Activated B cell treated with CpG ODN at 0.5 μM for 24 hours (primary cell): ENCODE results near the gene SENP7. TPM values are rescaled to one million over a fixed set of nuclear protein-coding genes. Genes with fewer than 3 reads are reported as not detected.
"Not testable (repeated sequence)": the region's sequence is repeated elsewhere in the genome, so short reads cannot be mapped to it uniquely, and the experiment has no call there.

Experiments used
- ATAC-seq: fragments of 200-7000 bp; cut with Tn5 transposase; one replicate; pipeline ENCODE4 v1.10.0; 2021; ENCODE audit warnings: low read depth, mild to moderate bottlenecking, moderate library complexity
- CTCF ChIA-PET: fragments of 350-600 bp; sonication (Branson Sonifier 250); formaldehyde crosslinking; loops from one replicate; lab custom pipeline; 2021; ENCODE audit warnings: antibody characterized with exemption; lab: Charles Lee
- POLR2A ChIA-PET: fragments of 350-600 bp; sonication (Branson Sonifier 250); formaldehyde crosslinking; loops from one replicate; lab custom pipeline; 2021; ENCODE audit warnings: antibody characterized with exemption; lab: Charles Lee
- DNase-seq: peaks from one replicate; pipeline ENCODE4 v3.0.0; 2022
- H3K27ac Mint-ChIP-seq: one replicate; pipeline ENCODE4 v1.8.0; 2020; ENCODE audit warnings: mixed read lengths
- H3K27me3 Mint-ChIP-seq: one replicate; pipeline ENCODE4 v1.8.0; 2021; ENCODE audit warnings: mixed read lengths
- H3K36me3 Mint-ChIP-seq: one replicate; pipeline ENCODE4 v1.8.0; 2021; ENCODE audit warnings: low read depth, mixed read lengths
- H3K4me1 Mint-ChIP-seq: one replicate; pipeline ENCODE4 v1.8.0; 2021; ENCODE audit warnings: mixed read lengths
- H3K4me3 Mint-ChIP-seq: one replicate; pipeline ENCODE4 v1.8.0; 2020; ENCODE audit warnings: mild to moderate bottlenecking, mixed read lengths
- H3K9me3 Mint-ChIP-seq: one replicate; pipeline ENCODE4 v1.8.0; 2020; ENCODE audit warnings: mixed read lengths
- intact Hi-C: fragments of 100-400 bp; cut with micrococcal nuclease; formaldehyde crosslinking; loops from one replicate; pipeline ENCODE4 v1.15.1; 2024
- total RNA-seq: library from RNA; stranded (reverse); gene quantifications from 2 replicates; pipeline ENCODE4 v1.2.3, GENCODE V29; 2022
- TF ChIP-seq, protein P1 (sequence below): fragments of 200-600 bp; IDR thresholded peaks from one replicate; pipeline ENCODE4 v1.8.0; 2022; ENCODE audit warnings: antibody characterized with exemption, mild to moderate bottlenecking

Gene SENP7
- total RNA-seq, 1 donor from 2014 or later: 22.1 TPM

DNA sequence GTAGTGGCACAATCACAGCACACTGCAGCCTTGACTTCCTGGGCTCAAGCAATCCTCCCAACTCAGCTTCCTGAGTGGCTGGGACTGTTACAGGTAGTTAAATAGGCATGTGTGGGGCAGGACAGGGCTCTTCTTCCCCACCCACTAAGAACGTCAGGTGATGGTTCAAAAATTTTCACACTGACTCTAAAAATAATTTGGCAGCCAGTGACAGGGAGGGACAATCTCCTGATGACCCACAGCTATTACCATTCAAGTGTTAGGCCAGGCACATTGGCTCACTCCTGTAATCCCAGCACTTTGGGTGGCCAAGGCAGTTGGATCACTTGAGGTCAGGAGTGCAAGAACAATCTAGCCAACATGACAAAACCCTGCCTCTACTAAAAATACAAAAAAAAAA lies 36.5 kb upstream of the SENP7 start:
- Mint-ChIP-seq H3K36me3 (no peaks in the 10 kb centered on the region), H3K4me1 (no peaks in the 10 kb centered on the region), H3K4me3 (no peak overlapping the region), H3K27me3 (no peaks in the 10 kb centered on the region), H3K27ac (no peak overlapping the region), H3K9me3 (no peaks in the 10 kb centered on the region)
- TF ChIP-seq, protein P1, sequence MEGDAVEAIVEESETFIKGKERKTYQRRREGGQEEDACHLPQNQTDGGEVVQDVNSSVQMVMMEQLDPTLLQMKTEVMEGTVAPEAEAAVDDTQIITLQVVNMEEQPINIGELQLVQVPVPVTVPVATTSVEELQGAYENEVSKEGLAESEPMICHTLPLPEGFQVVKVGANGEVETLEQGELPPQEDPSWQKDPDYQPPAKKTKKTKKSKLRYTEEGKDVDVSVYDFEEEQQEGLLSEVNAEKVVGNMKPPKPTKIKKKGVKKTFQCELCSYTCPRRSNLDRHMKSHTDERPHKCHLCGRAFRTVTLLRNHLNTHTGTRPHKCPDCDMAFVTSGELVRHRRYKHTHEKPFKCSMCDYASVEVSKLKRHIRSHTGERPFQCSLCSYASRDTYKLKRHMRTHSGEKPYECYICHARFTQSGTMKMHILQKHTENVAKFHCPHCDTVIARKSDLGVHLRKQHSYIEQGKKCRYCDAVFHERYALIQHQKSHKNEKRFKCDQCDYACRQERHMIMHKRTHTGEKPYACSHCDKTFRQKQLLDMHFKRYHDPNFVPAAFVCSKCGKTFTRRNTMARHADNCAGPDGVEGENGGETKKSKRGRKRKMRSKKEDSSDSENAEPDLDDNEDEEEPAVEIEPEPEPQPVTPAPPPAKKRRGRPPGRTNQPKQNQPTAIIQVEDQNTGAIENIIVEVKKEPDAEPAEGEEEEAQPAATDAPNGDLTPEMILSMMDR: no peak
- CTCF ChIA-PET: no interaction called here
- POLR2A ChIA-PET: interaction anchor here (0.6 kb wide), 1 partner anchor 43 kb away, joined by 6 read pairs; no protein-coding TSS in a partner anchor
- ATAC-seq (no peak), DNase-seq (no peak)
- intact Hi-C loops: no loop called here

DNA sequence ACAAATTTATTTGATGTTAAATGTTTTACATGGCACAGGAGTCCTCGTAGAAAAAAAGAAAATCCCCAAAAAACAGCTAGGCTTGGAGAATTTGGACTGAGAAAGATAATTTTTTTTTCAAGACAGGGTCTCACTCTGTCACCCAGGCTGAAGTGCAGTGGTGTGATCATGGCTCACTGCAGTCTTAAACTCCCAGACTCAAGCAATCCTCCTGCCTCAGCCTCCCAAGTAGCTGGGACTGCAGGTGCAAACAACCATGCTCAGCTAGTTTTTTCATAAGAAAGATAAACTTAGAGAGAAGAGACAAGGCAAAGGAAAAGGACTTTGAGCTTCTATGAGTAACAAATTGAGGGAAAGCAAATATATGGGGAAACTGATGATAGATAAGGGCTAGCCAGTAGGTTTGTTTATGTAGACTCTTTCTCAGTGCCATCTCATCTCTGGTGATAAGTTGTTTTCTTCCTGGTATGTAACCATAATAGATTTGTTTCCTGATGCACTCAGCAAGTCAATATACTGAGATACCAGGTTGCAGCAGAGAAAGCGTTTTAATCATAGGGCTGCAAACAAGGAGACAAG lies 35.6 kb upstream of the SENP7 start:
- DNase-seq (no peak), ATAC-seq (no peak)
- no peak overlapping the region for H3K27ac Mint-ChIP-seq
- POLR2A ChIA-PET: interaction anchor here (0.6 kb wide), 1 partner anchor 42 kb away, joined by 6 read pairs; no protein-coding TSS in a partner anchor
- peaks cover 5% of the 10 kb centered on the region for H3K27me3 Mint-ChIP-seq
- CTCF ChIA-PET: no interaction called here
- H3K4me1 Mint-ChIP-seq: no peaks in the 10 kb centered on the region
- intact Hi-C loops: no loop called here
- no peaks in the 10 kb centered on the region for H3K36me3 Mint-ChIP-seq
- no peaks in the 10 kb centered on the region for H3K9me3 Mint-ChIP-seq
- no peak overlapping the region for H3K4me3 Mint-ChIP-seq
- TF ChIP-seq, protein P1: no peak

GRCh38 chr3:101544161-101544850 lies 31.3 kb upstream of the SENP7 start:
- POLR2A ChIA-PET: no interaction called here
- Mint-ChIP-seq H3K4me3 (no peak overlapping the region), H3K9me3 (no peaks in the 10 kb centered on the region), H3K27me3 (peaks cover 13% of the 10 kb centered on the region), H3K4me1 (no peaks in the 10 kb centered on the region), H3K36me3 (no peaks in the 10 kb centered on the region), H3K27ac (no peak overlapping the region)
- intact Hi-C loops: no loop called here
- ATAC-seq (no peak), DNase-seq (no peak)
- CTCF ChIA-PET: no interaction called here
- TF ChIP-seq, protein P1: no peak

DNA sequence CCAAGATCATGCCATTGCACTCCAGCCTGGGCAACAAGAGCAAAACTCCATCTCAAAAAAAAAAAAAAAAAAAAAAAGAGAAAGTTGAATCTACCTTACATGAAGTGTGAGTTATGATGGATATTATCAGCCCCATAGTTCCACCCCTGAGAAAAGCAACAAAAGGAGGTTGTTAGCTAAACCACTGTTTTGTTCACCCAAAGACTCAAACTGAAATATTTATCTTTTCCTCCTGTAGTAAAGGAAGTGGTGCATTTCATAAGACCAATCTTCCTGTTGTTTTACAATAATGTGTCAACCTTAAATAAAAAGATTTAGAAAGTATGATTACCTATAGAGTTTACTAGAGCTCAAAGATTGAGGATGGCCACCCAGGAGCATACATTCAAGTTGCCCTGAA lies 29.9 kb upstream of the SENP7 start:
- Mint-ChIP-seq H3K27ac (no peak overlapping the region), H3K4me3 (no peak overlapping the region), H3K4me1 (no peaks in the 10 kb centered on the region), H3K36me3 (no peaks in the 10 kb centered on the region), H3K9me3 (no peaks in the 10 kb centered on the region), H3K27me3 (peaks cover 13% of the 10 kb centered on the region)
- CTCF ChIA-PET: no interaction called here
- POLR2A ChIA-PET: no interaction called here
- TF ChIP-seq, protein P1: no peak
- ATAC-seq (no peak), DNase-seq (no peak)
- intact Hi-C loops: no loop called here

GRCh38 chr3:101536955-101537354 lies 23.9 kb upstream of the SENP7 start:
- ATAC-seq, H3K4me1 Mint-ChIP-seq, intact Hi-C loops, H3K9me3 Mint-ChIP-seq, H3K27me3 Mint-ChIP-seq, DNase-seq, POLR2A ChIA-PET, CTCF ChIA-PET, H3K4me3 Mint-ChIP-seq, H3K36me3 Mint-ChIP-seq, H3K27ac Mint-ChIP-seq: not testable (repeated sequence)
